IPS-11a (cell line): ENCODE measurements around the gene CXCL11.
"Not testable (repeated sequence)": the region's sequence is repeated elsewhere in the genome, so short reads cannot be mapped to it uniquely, and the experiment has no call there.

Experiments
- H3K4me3 ChIP-seq: one replicate; pipeline ENCODE4 v1.5.1; 2013; ENCODE audit warnings: low read depth, low read length, control low read depth

The CXCL11 gene

DNA sequence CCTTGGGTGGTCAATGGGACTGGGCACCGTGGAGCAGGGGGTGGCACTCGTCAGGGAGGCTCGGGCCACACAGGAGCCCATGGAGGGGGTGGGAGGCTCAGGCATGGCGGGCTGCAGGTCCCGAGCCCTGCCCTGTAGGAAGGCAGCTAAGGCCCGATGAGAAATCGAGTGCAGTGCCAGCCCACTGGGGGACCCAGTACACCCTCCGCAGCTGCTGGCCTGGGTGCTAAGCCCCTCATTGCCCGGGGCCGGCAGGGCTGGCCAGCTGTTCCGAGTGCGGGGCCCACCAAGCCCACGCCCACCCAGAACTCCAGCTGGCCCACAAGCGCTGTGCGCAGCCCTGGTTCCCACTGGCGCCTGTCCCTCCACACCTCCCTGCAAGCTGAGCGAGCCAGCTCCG is 7.4 kb upstream of the CXCL11 start:
- H3K4me3 ChIP-seq, result not testable (repeated sequence)

DNA sequence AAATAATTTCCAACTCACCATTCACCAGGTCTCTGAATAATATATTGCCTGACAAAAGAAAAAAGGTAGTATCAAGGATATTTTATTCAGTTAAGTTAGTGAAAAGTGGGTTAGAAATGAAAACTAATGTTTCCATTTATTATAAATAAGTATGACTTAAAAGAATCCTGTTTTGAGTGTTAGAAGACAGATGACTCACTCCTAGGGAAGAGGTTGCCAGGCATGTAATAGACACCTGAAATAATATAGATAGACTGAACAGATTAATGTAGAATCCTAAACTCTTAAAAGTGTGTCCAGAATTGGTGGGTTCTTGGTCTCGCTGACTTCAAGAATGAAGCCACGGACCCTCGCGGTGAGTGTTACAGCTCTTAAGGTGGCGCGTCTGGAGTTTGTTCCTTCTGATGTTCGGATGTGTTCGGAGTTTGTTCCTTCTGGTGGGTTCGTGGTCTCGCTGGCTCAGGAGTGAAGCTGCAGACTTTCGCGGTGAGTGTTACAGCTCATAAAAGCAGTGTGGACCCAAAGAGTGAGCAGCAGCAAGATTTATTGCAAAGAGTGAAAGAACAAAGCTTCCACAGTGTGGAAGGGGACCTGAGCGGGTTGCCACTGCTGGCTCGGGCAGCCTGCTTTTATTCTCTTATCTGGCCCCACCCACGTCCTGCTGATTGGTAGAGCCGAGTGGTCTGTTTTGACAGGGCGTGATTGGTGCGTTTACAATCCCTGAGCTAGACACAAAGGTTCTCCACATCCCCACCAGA is 6.5 kb upstream of the CXCL11 start:
- H3K4me3 ChIP-seq, result not testable (repeated sequence)

DNA sequence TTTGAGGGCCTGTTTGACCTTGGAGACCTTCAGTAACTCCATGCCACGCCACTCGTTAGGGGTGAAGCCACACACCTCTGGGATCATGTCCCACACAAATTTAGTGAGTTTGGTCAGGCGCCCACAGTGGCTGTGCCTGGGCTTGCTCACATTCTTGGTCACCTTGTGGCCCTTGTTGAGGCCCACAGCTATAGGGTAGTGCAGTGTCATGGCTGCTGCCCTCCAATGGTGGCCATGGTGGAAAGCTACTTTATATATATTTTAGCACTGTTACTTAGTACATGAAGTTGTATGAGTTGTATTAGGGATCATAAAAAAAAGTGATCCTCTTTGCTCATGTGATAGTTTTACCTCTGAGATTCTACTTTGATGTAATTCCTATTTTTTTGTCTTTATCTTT is 985 bp upstream of the CXCL11 start:
- H3K4me3 ChIP-seq, result no peak overlapping the region

DNA sequence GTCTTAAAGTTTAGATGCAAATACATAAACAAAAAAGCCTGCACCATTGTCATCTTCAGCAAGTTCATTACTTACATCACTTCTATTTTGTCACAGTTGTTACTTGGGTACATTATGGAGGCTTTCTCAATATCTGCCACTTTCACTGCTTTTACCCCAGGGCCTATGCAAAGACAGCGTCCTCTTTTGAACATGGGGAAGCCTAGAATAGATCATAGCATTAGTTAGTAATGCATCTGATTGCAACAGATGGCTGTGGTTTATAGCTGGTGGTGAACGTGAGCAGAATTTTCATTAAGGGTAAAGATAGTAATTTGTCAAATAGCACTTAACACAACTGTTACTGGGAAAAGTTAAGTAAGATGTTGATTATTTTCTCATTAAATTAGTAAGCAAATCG is 729 bp downstream of the CXCL11 start:
- H3K4me3 ChIP-seq, result no peak overlapping the region

DNA sequence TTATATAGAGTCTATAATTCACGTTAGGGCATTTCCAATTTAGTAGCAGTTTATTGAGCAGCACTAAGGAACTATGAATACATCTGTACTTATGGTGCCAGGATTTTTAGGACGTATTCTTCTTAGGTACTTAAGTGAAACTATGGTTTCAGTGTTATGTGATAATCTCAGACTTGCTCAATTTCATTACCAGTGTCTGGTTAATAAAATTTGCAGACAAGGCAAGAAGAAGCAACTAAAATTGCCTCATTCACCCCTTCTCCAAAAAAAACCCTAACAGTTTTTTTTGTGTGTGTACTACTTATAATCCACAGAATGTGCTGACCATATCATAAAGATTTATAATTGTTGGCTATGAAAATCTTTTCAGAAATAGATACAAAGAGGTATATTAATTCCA is 6.6 kb downstream of the CXCL11 start:
- H3K4me3 ChIP-seq, result no peak overlapping the region

DNA sequence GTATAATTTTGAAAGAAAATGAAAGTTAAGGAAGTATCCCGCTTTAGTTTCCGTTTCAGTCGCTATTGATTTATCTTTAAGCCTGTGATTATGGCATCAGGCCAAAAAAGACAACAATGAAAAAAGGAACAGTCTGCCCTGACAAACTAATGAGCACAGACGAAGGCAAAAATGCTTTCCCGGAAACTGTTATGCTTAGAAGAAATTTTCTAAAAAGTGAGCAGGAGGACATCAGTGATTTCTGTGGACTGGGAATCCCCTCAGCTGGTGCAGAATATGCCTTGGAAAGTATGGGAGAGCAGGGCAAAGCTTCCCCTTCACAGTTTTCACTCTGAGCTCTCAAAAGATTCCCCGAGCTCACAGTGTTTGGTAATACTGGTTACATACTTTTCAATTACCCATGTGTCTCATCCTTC is 7.5 kb downstream of the CXCL11 start:
- no peak overlapping the region for H3K4me3 ChIP-seq

DNA sequence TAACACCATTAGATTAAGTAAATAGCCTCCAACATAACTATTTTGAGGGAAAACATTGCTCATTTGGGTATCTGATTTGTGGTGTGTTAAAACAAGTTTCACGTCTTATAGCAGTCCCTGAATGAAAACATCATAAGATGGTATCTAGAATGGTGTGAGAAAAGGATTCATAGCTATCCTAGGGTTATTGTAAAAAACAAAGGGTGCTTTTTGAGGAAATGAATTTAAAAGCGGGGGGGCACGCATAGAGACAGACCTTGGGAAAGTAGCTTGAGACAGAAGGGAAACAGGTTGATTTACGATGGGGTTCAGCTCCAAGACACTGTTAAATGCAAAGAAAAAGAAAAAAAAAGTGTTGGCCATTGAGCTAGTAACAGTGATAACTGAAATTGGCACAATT is 11.8 kb downstream of the CXCL11 start:
- no peak overlapping the region for H3K4me3 ChIP-seq

DNA sequence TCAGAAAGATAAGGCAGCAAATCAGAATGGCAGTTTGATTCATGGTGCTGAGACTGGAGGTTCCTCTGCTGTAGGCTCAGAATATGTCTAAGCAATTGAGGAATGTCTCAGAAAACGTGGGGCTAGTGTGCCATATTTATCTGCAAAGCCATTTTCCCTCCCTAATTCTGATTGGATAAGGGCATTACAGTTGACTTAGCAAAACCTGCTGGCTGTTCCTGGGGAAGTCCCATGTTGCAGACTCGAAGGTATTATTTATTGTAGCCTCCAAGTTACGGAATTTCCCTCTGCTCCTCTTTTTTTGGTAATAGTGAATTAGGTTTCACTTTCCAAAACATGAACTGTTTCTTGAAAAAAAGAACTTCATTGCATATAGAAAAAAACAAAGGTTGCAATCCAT is 12.5 kb downstream of the CXCL11 start, which contains the start of gene CXCL10:
Gene CXCL10, minus strand, starts transcription at position 109 of the 400 bp plus-strand sequence. Its CDS starts 66 bp downstream, at position 43.
- no peak within 1 kb of the TSS for H3K4me3 ChIP-seq

DNA sequence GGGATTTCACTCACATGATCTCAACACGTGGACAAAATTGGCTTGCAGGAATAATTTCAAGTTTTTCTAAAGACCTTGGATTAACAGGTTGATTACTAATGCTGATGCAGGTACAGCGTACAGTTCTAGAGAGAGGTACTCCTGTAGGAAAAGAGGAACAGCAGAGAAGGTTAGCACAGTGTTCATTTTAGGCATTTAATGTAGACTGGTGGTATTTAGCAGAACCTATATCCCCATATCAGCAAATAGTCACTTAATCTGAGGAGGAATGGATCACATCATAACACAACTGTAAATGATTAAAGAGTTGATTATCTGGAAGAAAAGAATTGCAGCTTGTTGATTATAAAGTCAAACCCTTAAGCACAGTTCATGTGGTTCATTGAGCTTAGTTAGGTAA is 13.2 kb downstream of the CXCL11 start:
- no peak overlapping the region for H3K4me3 ChIP-seq

DNA sequence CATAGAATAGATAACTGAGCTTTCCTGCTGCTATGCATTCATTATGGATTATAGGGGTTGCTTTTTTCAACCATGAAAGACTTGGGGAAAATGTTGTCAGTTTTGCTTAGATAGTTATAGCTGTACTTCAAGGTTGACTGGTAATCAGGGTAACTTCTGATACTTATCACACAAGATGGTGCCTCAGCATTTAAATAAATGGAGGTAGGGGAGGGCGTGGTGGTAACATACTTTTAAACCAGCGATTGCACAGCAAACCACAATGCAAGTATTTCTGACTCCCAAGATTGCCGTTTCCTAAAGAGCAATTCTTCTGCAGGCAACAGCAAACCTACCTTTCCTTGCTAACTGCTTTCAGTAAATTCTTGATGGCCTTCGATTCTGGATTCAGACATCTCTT is 13.8 kb downstream of the CXCL11 start:
- H3K4me3 ChIP-seq, result no peak overlapping the region

DNA sequence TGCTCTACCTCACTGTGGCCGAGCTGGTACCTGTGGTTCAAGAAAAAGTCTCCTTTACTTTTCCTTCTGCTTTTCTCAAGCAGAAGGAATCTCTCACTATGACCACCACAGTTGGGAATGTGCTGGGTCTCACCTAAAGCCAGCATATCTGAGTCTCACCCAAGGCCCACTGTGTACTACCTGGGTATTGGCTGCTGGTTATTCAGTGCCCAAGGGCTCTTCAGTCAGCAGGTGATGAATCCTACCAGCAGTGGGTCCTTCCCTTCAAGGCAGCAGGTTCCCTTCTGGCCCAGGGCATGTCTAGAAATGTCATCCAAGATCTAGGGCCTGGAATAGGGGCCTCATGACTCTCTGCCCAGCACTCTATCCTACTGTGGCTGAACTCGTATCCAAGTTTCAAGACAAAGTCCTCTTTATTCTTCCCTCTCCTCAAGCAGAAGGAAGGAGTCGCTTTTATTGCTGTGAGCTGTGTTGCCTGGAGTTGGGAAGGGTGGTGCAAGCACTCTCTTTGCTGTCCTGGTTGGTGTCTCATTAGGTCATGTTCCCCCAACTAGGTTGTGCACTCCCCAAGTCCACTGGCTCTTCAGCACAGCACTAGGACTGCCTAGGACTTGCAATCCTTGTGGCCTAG is 18.7 kb downstream of the CXCL11 start:
- no peak overlapping the region for H3K4me3 ChIP-seq

DNA sequence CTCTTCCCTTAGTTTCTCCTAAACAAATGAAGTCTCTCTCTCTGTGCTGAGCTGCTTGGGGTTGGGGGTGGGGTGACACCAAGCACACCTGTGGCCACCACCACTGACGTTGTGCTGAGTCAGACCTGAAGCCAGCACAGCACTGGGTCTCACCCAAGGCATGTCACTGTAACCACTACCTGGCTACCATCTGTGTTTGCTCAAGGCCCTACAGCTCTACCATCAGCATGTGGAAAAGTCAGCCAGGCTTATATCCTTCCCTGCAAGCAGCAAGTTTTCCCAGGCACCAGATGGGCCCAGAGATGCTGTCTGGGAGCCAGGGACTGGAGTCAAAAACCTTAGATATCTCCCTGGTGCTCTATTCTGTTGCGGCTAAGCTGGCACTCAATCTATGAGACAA is 19.5 kb downstream of the CXCL11 start:
- H3K4me3 ChIP-seq, result no peak overlapping the region

DNA sequence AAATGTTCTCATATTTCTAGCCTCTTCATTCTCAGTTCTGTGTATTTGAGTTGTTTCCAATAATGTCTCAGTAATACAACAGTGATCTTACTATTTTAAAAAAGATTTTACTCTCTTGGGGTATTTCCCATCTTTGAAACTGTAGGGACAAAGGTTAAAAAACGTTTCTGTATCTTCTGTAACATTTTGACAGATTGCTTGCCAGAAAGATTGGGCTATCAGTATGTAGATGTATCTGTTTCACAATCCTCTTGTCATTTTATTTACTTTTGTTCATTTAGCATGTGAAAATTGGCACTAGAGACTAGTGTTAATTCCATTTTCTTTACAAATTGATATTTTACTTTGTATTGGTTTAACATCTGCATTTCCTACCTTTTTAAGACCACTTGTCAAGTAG is 22.3 kb downstream of the CXCL11 start:
- no peak overlapping the region for H3K4me3 ChIP-seq

DNA sequence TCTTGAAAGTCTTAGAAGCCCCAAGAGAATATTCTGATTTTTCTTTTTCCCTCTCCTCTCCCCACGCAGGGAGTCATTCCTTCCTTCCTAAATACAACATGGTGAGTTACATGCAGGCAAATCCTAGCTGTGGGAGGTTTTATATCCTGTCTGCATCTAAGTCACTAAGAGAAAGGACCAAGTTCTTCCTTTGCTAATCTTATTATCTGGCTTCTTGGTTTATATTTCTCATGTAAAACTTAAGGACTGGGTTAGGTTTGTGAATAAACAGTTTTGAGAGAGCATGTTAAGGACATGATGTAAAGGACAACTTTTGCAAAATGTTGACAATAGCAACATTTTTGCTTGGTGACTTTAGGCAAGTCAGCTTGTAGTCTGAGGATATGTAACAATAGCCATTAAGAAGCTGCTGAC is 23.5 kb downstream of the CXCL11 start:
- no peak overlapping the region for H3K4me3 ChIP-seq

DNA sequence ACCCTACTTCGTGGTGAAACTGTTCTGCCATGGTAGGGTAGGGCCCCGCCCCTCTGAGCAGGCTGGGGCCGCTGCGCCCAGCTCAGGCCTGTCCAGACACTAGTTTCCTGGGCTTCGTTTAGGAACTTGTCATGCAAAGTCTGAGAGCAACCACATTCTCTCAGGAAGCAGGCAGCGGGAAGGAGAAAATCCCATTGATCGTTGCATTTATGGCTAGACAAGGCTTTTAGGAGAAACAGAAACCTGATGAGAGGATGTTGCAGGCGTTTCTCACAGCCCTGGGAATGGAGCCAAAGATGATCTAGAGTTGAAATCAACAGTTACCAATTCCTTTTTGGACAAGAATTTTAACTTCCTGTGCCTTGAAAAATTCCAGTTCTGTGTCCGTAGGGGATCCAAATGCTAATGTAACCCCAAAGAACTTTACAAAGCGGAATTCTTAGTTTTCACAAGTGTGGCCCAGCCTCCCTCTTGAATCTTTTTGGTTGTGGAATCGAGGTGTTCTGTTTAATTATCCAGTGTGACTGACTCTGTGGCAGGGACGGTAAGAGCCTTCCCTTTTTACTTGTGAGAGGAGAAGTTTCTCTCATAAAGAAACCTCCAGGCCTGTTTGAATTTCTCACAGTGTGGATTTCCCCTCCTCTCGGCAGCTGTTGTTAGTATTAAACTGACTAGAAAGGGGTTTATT is 24.0 kb downstream of the CXCL11 start:
- H3K4me3 ChIP-seq, result no peak overlapping the region

DNA sequence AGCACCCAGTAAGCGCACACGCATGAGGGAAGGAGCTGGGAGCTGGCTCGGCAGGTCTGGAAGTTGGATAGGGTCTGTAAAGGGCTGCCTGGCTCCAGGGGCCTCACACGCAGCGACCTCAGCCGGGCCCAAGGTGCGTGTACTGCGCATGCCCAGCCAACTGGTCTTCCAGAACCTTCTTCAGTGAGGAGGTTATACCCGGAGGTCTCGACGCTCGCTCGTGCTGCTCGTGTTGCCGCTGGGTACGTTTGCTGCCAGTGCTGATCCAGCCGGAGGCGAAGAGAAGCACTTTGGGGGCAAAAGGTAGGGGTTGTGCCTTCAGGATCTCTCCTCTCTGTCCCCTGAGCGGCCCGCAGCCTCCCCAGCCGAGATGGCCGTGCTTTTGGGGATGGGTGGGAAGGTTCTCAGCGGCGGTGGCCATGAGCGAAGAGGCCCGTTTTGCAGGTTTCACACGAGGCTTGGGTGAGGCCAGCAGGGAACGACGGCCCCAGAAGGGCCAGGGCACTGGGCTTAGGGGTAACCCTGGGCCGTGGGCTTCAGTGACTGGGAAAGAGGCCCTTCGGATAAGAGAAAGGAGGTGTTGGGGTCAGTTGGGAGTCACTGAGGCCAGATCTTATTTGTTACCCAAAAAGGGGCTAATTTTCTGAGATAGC is 24.7 kb downstream of the CXCL11 start:
- H3K4me3 ChIP-seq, result no peak overlapping the region

DNA sequence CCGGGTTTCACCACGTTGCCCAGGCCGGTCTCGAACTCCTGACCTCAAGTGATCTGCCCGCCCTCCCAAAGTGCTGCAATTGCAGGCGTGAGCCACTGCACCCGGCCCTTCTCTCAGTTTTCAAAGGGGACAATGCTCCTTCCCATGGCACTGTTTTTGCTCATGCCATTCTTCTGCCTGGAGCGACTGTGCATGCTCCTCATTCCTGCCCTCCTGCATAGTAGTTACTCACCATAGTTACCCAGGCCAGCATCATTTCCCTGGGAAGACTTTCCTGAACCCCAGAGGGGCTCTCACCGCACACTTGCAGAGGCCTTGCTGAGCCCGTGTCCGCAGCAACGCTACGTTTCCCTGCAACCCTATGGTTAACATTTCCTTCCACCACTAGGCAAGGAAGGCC is 25.3 kb downstream of the CXCL11 start:
- no peak overlapping the region for H3K4me3 ChIP-seq

DNA sequence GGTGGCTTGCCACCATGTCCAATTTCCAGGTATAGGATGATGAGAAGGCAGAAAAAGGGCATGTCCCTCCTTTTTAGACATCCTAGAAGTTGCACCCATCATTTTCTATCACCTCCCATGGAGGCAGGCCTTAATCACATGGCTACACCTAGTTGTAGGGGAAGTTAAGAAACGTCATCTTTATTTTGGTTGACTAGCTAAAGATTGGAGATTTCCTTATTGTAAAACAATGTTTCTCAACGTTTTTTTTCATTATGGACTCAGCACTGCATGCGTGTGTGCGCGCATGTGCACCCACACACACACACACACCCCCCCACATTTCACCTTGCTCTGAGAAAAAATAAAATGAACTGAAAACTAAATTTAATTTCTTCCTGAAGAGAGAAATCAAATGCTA is 26.6 kb downstream of the CXCL11 start:
- H3K4me3 ChIP-seq, result no peak overlapping the region

DNA sequence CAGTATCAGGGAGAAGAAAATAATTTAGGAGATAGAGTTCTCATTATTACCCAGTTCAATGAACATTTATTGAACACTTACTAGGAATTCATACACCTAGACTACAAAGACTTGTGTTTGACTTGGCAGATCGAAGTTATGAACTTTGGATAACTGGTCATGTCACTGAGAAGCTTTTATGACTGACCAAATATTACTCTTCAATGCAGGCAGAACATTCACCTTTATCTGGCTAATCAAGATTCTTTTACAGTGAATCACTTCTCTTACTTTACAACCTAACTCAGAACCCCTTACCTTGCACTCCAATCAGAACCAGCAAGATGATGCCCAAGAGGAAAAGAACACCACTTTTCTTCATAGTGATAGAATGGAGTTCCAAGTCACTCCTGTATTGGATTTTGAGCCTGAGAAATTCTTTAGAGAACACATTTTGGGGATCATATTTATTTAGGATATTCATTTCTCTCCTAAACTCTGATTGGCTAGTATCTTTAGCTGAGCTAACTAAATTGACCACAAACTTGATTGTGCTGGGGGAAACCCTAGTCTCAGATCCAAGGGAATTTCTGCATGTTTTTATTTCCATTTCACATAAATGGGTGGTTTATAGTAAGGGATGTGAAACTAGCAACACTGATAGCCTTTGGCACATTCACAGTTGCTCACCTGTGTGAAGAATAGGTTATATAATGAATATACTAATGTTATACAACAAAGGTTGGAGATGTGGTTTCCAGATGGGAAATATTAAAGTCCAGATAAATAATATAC is 28.6 kb downstream of the CXCL11 start, which contains the start of gene CXCL9:
Gene CXCL9, minus strand, starts transcription at position 421 of the 774 bp plus-strand sequence. Its CDS starts 60 bp downstream, at position 361.
- H3K4me3 ChIP-seq, result no peak within 1 kb of the TSS

DNA sequence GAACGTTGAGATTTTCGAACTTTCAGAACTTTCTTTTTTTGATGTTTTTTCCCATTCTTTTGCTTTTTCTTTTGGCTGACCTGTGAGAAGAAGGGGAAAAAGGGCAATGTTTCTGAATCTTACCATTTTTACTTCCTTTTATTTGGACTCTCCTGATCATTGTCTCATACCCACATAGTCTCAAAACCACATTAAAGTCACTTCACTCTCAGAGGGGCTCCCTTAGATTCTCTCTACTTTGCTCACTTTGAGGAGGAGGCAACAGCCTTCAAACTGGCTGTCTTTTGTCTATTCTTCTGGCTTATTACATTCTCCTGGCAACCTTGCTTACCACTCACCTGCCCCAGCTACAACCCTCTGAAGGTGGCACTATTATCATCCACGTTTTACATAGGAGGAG is 32.2 kb downstream of the CXCL11 start:
- H3K4me3 ChIP-seq, result no peak overlapping the region

DNA sequence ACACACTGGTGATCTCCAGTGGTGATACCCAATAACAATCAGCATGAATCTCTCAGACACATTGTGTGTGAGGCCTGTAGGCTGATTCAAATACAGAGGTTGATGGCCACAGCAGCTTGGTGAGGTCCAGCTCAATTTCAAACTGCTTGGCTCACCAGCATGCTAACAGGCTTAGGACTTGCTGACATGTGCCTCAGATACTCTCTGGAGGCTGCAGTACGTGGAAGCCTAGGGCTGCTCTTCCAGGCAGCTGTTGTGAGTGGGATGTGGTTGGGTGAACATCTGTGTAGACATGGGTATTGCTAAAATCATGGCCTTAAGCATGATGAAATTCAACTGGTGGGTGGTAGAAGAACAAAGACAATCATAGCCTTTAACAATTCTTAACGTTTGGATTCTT is 32.8 kb downstream of the CXCL11 start:
- H3K4me3 ChIP-seq, result no peak overlapping the region
